ENCODE results near the gene PAPSS2. TPM values are rescaled to one million over a fixed set of nuclear protein-coding genes. Genes with fewer than 3 reads are reported as not detected.

PAPSS2 gene
- total RNA-seq, 1 donor from 2014 or later = 210 TPM

- no peak for DNase-seq
- no peaks in the 10 kb centered on the region for H3K27me3 ChIP-seq
- no peak overlapping the region for H3K4me3 ChIP-seq
- intact Hi-C loops (cut with DNase I) = no loop called here
- no peak overlapping the region for H3K27ac ChIP-seq
- TF ChIP-seq CTCF (IDR thresholded peaks at IDR 0.05) = no peak
- H3K9me3 ChIP-seq = no peaks in the 10 kb centered on the region
- H3K36me3 ChIP-seq = no peaks in the 10 kb centered on the region
- peaks cover 9% of the 10 kb centered on the region for H3K4me1 ChIP-seq
- ATAC-seq = peak; percentile 40
Observed at GRCh38 chr10:87685832-87686574, 26.3 kb downstream of the PAPSS2 start.

GRCh38 chr10:87691506-87692070, 31.9 kb downstream of the PAPSS2 start:
- H3K4me3 ChIP-seq = no peak overlapping the region
- peak; percentile 58 for ATAC-seq
- TF ChIP-seq CTCF (IDR thresholded peaks at IDR 0.05) = no peak
- H3K9me3 ChIP-seq = no peaks in the 10 kb centered on the region
- no peak overlapping the region for H3K27ac ChIP-seq
- intact Hi-C loops (cut with DNase I) = no loop called here
- no peaks in the 10 kb centered on the region for H3K27me3 ChIP-seq
- DNase-seq = no peak
- H3K4me1 ChIP-seq = peaks cover 18% of the 10 kb centered on the region
- no peaks in the 10 kb centered on the region for H3K36me3 ChIP-seq

GRCh38 chr10:87692956-87693484, 33.3 kb downstream of the PAPSS2 start:
- no peaks in the 10 kb centered on the region for H3K27me3 ChIP-seq
- no peaks in the 10 kb centered on the region for H3K9me3 ChIP-seq
- H3K27ac ChIP-seq = no peak overlapping the region
- peaks cover 18% of the 10 kb centered on the region for H3K4me1 ChIP-seq
- no peaks in the 10 kb centered on the region for H3K36me3 ChIP-seq
- intact Hi-C loops (cut with DNase I) = no loop called here
- DNase-seq = no peak
- H3K4me3 ChIP-seq = no peak overlapping the region
- no peak for TF ChIP-seq CTCF (IDR thresholded peaks at IDR 0.05)
- no peak for ATAC-seq

- peaks cover 18% of the 10 kb centered on the region for H3K4me1 ChIP-seq
- H3K9me3 ChIP-seq = no peaks in the 10 kb centered on the region
- no peaks in the 10 kb centered on the region for H3K27me3 ChIP-seq
- no peaks in the 10 kb centered on the region for H3K36me3 ChIP-seq
- H3K27ac ChIP-seq = no peak overlapping the region
- TF ChIP-seq CTCF (IDR thresholded peaks at IDR 0.05) = no peak
- intact Hi-C loops (cut with DNase I) = no loop called here
- no peak for ATAC-seq
- DNase-seq = no peak
- H3K4me3 ChIP-seq = no peak overlapping the region
Observed at GRCh38 chr10:87694011-87694794, 34.5 kb downstream of the PAPSS2 start.

- Histone ChIP-seq H3K27ac (no peak overlapping the region), H3K9me3 (no peaks in the 10 kb centered on the region), H3K36me3 (no peaks in the 10 kb centered on the region), H3K27me3 (no peaks in the 10 kb centered on the region), H3K4me3 (no peak overlapping the region), H3K4me1 (peaks cover 18% of the 10 kb centered on the region)
- intact Hi-C loops (cut with DNase I) = no loop called here
- no peak for TF ChIP-seq CTCF (IDR thresholded peaks at IDR 0.05)
- DNase-seq = no peak
- ATAC-seq = no peak
Observed at GRCh38 chr10:87695074-87695473, 35.4 kb downstream of the PAPSS2 start.

Measured in upper lobe of right lung (tissue), 1 donor.